Measurements from ENCODE around the gene FKBP6. TPM values are rescaled to one million over a fixed set of nuclear protein-coding genes. Genes with fewer than 3 reads are reported as not detected.
"Not testable (repeated sequence)": the region's sequence is repeated elsewhere in the genome, so short reads cannot be mapped to it uniquely, and the experiment has no call there.

Gene FKBP6
- total RNA-seq (2014; rRNA removed) = not detected in 2 replicates
- not detected for polyA plus RNA-seq (2012)

GRCh38 chr7:73327922-73328321 lies at the start of gene FKBP6, which contains the start of gene TRIM50:
TSS of gene FKBP6 (plus strand) at chr7:73328161. CDS start at chr7:73328429, 268 bp downstream.
TSS of gene TRIM50 (minus strand) at chr7:73328082. CDS start at chr7:73324787, 3,295 bp downstream.
- DNase-seq (ENCODE audit: low read depth) = not testable (repeated sequence)

DNA sequence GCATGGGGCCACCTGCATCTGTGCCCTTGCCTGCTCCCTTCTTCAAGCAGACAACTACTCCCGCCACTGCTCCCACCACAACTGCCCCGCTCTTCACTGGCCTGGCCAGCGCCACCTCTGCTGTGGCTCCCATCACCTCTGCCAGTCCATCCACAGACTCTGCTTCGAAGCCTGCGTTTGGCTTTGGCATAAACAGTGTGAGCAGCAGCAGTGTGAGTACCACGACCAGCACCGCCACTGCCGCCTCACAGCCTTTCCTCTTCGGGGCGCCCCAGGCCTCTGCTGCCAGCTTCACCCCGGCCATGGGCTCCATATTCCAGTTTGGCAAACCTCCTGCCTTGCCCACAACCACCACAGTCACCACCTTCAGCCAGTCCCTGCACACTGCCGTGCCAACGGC lies 30.7 kb upstream of the FKBP6 start:
- DNase-seq (ENCODE audit: low read depth) = not testable (repeated sequence)

DNA sequence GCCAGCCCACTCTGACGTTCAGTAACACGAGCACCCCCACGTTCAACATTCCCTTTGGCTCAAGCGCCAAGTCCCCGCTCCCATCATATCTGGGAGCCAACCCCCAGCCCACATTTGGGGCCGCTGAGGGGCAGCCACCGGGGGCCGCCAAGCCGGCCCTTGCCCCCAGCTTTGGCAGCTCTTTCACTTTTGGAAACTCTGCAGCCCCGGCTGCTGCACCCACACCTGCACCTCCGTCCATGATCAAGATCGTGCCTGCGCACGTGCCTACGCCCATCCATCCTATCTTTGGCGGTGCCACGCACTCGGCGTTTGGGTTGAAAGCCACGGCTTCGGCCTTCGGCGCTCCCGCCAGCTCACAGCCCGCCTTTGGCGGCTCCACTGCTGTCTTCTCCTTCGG lies 30.3 kb upstream of the FKBP6 start:
- DNase-seq (ENCODE audit: low read depth) = not testable (repeated sequence)

DNA sequence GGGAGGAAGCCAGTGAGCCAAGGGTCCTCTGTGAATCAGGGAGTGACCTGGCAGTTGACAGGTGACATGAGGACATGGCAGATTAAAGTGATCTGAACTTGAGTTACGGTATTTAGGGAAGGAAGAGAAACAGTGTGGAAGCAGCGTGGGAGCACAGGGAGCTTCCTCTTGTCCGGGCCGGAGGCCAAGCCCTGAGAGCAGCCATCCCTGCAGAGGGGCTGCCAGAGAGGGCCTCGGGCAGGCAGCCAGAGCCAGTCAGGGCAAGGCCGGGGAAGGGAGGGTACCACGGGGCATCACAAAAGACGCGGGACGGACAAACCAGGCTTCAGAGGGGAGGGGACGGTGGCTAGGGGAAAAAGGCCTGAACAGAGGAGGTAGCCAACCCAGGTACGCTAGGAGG lies 28.1 kb upstream of the FKBP6 start:
- DNase-seq (ENCODE audit: low read depth) = not testable (repeated sequence)

DNA sequence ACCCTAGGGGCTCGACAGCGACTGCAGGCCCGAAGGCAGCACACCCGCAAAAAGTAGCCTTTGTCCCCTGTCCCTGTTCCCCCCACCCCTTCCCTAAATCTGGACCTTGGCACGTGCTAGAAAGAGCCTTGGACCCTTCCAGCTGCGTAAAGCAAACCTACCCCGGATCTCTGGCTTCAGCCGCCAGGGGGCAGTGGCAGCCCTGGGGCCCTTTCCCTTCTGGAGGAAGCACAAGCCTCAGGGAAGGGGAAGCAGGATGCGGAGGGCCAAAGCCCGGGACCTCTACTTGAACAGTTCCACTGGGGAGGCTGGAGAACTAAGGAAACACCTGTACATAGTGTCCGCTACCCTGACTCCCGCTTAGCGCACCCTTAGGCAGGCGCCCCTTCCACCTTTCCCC lies 26.9 kb upstream of the FKBP6 start:
- DNase-seq (ENCODE audit: low read depth) = not testable (repeated sequence)

- not testable (repeated sequence) for DNase-seq (ENCODE audit: low read depth)
Observed at GRCh38 chr7:73302846-73303245, 25.1 kb upstream of the FKBP6 start.

DNA sequence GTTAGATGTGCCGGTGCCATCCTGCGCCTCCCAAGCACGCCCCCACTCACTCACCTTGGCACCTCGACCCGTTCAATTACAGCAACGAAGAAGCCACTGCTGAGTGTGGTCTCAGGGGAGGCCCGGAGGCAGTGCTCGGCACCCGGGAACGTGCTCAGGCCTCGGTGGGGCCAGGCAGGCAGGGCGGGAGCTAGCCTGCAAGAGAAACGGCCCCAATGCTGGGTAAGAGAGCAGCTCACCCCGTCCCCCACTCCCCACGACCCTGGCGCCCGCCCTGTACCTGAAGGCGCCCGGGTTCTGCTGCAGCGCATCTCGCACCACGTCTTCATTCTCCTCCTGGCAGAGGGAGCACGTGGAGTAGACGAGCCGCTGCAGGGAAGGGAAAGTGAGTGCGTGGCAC lies 24.4 kb upstream of the FKBP6 start:
- no peak for DNase-seq (ENCODE audit: low read depth)

DNA sequence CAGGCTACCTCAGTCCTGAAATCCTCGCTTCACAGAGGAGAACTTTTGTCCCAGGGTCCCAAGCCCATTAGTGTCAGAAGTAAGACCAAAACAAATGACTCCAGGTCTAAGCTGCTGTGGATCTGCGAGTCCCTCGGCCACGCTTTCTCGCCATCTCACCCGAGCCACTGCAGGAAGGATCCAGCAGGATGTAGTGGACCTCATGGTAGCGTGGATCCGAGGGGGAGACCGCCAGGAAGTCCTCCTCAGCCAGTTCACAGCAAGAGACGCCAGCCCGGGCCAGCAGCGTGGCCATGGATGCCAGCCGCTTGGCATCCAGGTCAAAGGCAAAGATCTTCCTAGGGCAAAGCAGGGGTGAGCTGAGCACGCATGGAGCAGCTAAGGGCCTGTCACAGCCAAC lies 23.9 kb upstream of the FKBP6 start:
- DNase-seq (ENCODE audit: low read depth) = no peak

DNA sequence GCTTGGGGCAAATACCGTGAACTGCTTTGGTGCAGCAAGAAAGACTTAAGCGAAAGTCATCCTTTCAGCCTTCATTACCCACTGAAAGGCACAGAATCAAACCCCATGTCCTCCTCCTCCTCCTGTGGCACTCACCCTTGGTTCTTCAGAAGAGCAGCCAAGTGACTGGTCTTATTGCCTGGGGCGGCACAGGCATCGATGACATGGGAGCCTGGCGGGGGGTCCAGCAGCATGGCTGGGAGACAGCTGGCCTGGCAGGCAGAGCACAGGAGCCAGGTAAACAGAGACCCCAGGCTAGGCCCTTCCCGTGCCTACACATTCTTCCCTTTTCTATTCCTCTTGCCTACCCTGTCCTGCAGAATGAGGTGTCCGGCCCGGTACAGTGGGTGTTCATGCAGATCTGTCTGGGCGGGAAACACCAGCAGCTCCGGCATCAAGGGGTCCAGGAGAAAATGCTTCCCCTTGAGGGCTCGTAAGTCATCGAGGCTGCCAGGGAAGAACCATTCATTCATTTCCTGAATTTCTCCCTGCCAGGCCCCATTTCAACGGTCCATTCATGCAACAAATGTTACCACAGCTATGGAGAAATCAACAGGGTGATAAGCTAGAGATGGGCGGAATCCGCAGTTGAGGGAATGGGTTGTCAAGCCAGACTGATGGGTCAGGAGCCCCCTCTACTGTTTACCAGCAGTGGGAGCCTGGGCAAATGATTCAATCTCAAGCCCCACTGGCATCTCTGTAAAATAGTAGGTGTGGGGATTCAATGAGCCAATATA lies 23.2 kb upstream of the FKBP6 start:
- DNase-seq (ENCODE audit: low read depth) = not testable (repeated sequence)

DNA sequence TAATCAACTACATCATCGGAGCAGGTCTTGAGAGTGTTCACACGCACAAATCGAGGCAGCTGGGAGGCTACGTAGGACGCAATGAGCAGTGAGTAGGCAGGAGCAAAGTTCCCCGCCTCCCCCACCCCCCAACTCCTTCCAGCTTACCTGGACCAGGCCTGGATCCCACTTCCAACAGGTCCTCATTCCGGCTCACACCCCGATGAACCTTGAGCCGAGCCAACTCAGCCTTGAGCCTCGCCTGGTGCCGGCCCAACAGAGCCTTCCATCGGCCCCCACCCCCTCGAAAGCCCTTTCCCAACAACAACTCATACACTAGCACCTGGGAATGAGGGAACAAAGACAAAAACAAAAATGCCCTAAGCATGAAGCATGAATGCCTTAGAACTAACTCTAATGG lies 20.5 kb upstream of the FKBP6 start:
- DNase-seq (ENCODE audit: low read depth) = no peak

DNA sequence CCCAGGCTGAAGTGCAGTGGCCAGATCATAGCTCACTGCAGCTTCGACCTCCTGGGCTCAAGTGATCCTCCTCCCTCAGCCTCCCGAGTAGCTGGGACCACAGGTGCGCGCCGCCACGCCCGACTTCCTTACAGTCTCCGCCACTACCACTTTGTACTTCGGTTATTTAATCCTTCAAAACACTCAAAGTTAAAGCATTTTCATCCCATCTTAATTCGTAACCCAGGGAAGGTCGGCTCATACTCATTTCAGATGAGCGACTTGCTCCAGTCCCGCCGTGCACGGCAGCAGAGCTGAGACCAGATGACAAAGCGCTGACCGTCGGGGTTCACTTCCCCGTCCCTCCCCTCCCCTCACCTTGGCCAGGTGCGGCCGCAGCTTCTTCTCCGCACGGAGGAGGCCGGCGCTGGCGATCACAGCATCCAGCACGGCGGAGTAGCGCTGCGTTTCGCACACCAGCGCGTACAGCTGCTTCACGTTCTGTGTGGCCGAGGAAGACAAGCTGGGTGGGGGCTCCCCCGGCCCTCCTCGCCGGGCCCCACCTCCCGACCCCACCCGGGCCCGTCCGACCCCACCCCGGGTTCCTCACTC lies 19.8 kb upstream of the FKBP6 start:
- no peak for DNase-seq (ENCODE audit: low read depth)

DNA sequence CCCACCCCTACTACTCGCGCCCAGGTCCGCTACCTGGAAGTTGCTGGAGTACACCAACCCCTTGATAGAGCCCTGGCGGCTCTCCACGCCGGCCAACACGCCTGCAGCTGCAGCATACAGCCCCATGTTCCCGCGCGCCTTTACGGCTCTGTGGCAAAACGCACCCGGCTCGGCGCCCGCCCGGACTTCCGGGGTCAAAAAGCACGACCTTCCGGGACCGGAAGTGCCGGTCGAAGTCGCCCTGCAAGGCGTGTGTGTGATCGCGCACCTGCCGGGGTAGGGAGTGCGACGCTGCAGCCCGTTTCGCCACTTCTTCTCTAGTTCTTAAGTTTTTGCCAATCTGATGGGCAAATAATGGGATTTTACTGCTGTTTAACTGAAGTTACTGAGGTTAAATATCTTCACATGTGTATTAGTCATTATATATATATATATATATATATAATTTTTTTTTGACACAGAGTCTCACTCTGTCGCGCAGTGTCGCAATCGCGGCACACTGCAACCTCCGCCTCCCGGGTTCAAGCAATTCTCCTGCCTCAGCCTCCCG lies 19.2 kb upstream of the FKBP6 start, which contains the start of gene NSUN5:
Gene NSUN5, minus strand, starts transcription at position 162 of the 550 bp plus-strand sequence. Its CDS starts 36 bp downstream, at position 126.
- DNase-seq (ENCODE audit: low read depth) = peak; percentile 83

GRCh38 chr7:73311421-73311820 lies 16.5 kb upstream of the FKBP6 start:
- DNase-seq (ENCODE audit: low read depth) = not testable (repeated sequence)

DNA sequence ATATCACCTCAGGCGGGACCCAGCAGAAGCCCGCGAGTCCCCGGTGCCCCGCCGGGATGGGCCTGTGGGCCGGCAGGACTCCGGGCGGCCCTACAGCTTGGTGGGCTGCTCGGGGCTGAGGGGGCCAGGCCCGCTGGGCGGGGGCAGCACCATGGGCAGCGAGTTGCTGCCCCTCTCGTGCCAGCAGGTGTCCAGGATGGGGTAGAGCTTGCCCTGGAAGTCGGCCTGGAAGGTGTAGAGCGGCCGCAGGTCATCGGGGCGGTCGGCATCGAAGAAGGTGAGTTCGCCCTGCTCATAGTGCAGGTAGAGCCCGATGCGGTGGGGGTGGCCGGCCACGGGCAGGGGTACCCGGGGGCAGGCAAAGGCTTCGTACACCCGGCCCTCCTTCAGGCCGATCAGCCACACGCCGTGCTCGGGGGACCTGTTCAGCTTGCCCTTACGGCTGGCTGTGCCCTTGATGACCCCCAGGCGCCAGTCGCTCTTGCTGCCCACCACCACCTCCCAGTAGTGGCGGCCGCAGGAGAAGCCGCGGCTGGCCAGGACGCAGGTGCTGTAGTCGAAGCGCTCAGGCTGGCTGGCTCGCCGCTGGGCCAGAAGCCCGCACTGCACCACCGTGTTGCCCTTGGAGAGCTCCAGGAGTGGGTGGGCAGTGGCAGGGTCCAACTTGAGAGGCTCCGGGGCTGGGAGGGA lies 15.0 kb upstream of the FKBP6 start:
- no peak for DNase-seq (ENCODE audit: low read depth)

- no peak for DNase-seq (ENCODE audit: low read depth)
Observed at GRCh38 chr7:73313521-73313906, 14.4 kb upstream of the FKBP6 start.

DNA sequence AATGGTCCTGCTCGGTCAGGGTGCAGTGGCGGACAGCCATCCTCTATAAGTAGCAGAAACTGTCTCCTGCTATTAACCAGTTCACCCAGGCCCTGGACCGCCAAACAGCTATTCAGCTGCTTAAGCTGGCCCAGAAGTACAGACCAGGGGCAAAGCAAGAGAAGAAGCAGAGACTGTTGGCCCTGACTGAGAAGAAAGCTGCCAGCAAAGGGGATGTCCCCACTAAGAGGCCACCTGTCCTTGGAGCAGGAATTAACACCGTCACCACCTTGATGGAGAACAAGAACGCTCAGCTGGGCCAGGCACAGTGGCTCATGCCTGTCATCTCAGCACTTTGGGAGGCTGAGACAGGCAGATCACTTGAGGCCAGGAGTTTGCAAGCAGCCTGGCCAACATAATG lies 13.7 kb upstream of the FKBP6 start:
- no peak for DNase-seq (ENCODE audit: low read depth)

DNA sequence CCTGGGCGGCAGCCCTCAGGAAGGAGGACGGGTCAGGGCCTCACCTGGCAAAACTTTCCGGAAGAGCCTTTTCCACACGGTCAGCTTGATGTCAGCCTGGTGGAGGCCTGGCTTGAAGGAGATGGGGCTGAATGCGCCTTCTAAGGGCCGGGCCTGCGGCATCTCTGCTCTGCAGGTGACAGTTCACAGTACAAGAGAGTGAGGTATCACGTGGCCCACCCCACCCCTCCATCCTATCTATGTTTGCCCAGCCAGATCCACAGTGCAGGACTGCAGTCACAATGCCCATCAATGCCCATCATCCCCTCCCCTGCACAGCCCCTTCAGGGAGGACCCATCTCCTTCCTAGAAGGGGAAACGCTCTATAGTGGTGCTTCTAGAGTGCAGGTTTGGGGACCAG lies 11.4 kb upstream of the FKBP6 start:
- no peak for DNase-seq (ENCODE audit: low read depth)

- DNase-seq (ENCODE audit: low read depth) = not testable (repeated sequence)
Observed at GRCh38 chr7:73318656-73319204, 9.2 kb upstream of the FKBP6 start.

GRCh38 chr7:73319541-73319940 lies 8.4 kb upstream of the FKBP6 start:
- DNase-seq (ENCODE audit: low read depth) = not testable (repeated sequence)

GRCh38 chr7:73320009-73320408 lies 8.0 kb upstream of the FKBP6 start:
- DNase-seq (ENCODE audit: low read depth) = not testable (repeated sequence)

DNA sequence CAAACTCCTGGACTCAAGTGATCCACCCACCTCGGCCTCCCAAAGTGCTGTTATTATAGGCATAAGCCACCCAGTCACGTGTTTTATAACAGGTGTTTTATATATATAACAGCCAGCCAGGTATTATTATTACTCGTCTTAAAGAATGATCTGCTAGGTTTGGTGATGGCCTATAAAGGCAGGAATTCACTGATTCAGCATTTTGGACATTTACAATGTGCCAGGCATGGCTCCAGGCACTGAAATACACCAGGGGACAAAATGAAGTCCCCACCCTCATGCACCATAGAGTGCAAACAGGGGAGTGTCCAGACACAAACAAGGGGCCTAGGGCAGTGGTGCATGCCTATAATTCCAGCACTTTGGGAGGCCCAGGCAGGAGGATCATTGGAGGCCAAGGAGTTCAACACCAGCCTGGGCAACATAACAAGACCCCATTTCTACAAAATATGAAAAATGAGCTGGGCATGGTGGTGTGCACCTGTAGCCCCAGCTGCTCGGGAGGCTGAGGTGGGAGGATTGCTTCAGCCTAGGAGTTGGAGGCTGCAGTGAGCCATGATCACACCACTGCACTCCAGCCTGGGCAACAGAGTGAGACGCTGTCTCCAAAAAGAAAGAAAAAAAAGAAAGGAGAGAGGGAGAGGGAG lies 4.4 kb upstream of the FKBP6 start:
- not testable (repeated sequence) for DNase-seq (ENCODE audit: low read depth)
